Panc1 (cell line): ENCODE data around the gene LAMC2.

Experiments
- POLR2AphosphoS5 ChIP-seq: IDR thresholded peaks from 2 replicates; pipeline ENCODE4 v1.6.1; 2012; ENCODE audit warnings: mild to moderate bottlenecking, low read depth, low read length, moderate library complexity
- SIN3A ChIP-seq: IDR thresholded peaks from 2 replicates; pipeline ENCODE4 v1.6.1; 2012; ENCODE audit warnings: low read depth, mild to moderate bottlenecking, low read length, moderate library complexity, borderline replicate concordance; ENCODE audit not compliant: insufficient read depth
- TCF7L2 ChIP-seq: IDR thresholded peaks from 2 replicates; pipeline ENCODE4 v1.6.1; 2011; ENCODE audit warnings: mild to moderate bottlenecking, low read depth, low read length, inconsistent platforms
- TF ChIP-seq, protein P1 (sequence below): fragments of 450-650 bp; IDR thresholded peaks from 2 replicates; pipeline ENCODE4 v1.5.1; 2017; ENCODE audit warnings: mild to moderate bottlenecking
- TF ChIP-seq, protein P2 (sequence below), 2 experiments: IDR thresholded peaks; 2 replicates each; pipeline ENCODE4 v1.6.1; 2011 to 2012; ENCODE audit warnings: low read depth in 2 of 2, control low read depth in 1 of 2, low read length in 1 of 2, mild to moderate bottlenecking in 1 of 2, moderate library complexity in 1 of 2; ENCODE audit not compliant: insufficient read depth in 1 of 2

DNA sequence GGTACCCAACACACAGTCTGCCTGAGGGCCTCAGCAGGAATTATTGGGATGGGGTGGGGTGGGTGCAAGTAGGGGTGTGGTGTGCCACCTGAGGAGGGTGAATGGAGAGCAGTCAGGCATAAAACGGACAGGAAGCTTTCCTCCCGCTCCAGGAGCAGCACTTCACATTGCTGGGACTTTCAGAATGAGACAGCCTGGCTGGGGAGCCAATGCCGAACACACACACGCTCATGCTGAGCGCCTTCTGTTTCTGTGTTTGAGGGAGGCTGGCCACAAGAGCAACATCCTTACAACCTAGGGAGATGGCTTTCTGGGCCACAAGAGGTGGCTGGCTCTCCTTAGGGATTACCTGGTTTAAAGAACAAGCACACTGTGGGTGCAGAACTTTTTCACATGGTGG is 98.0 kb downstream of the LAMC2 start:
- TF ChIP-seq, protein P1, sequence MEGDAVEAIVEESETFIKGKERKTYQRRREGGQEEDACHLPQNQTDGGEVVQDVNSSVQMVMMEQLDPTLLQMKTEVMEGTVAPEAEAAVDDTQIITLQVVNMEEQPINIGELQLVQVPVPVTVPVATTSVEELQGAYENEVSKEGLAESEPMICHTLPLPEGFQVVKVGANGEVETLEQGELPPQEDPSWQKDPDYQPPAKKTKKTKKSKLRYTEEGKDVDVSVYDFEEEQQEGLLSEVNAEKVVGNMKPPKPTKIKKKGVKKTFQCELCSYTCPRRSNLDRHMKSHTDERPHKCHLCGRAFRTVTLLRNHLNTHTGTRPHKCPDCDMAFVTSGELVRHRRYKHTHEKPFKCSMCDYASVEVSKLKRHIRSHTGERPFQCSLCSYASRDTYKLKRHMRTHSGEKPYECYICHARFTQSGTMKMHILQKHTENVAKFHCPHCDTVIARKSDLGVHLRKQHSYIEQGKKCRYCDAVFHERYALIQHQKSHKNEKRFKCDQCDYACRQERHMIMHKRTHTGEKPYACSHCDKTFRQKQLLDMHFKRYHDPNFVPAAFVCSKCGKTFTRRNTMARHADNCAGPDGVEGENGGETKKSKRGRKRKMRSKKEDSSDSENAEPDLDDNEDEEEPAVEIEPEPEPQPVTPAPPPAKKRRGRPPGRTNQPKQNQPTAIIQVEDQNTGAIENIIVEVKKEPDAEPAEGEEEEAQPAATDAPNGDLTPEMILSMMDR: no peak
- TF ChIP-seq POLR2AphosphoS5 (no peak), SIN3A (no peak), TCF7L2 (no peak)
- TF ChIP-seq, protein P2, sequence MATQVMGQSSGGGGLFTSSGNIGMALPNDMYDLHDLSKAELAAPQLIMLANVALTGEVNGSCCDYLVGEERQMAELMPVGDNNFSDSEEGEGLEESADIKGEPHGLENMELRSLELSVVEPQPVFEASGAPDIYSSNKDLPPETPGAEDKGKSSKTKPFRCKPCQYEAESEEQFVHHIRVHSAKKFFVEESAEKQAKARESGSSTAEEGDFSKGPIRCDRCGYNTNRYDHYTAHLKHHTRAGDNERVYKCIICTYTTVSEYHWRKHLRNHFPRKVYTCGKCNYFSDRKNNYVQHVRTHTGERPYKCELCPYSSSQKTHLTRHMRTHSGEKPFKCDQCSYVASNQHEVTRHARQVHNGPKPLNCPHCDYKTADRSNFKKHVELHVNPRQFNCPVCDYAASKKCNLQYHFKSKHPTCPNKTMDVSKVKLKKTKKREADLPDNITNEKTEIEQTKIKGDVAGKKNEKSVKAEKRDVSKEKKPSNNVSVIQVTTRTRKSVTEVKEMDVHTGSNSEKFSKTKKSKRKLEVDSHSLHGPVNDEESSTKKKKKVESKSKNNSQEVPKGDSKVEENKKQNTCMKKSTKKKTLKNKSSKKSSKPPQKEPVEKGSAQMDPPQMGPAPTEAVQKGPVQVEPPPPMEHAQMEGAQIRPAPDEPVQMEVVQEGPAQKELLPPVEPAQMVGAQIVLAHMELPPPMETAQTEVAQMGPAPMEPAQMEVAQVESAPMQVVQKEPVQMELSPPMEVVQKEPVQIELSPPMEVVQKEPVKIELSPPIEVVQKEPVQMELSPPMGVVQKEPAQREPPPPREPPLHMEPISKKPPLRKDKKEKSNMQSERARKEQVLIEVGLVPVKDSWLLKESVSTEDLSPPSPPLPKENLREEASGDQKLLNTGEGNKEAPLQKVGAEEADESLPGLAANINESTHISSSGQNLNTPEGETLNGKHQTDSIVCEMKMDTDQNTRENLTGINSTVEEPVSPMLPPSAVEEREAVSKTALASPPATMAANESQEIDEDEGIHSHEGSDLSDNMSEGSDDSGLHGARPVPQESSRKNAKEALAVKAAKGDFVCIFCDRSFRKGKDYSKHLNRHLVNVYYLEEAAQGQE (IDR thresholded peaks at IDR 0.05; ENCODE audit: insufficient read depth in 1 of 2, low read depth in 2 of 2, low read length in 1 of 2): no peak
